GM19324 (cell line): ENCODE data around the gene ALG10B.

ENCODE experiments used
- ATAC-seq: cut with Tn5 transposase; IDR thresholded peaks from one replicate; pipeline ENCODE4 v1.9.1; 2021; ENCODE audit warnings: mild to moderate bottlenecking, moderate library complexity; ENCODE audit not compliant: unreplicated experiment, low FRiP score

The ALG10B gene

DNA sequence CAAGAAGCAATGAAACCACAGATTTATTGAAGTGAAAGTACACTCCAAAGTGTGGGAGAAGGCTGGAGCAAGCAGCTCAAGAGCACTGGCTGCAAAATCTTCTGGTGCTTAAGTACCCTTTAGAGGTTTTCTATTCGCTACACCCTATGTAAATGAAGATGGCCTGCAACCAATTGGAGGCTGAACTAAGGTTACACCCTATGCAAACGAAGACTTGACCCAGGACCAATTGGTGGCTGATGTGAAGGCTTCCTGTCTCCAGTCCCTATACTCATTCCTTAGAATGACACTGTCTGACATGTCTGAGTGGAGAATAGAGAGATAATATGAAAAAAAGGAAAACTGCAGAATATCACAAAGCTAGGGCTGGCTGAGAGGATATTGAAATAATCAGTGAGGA is 57.2 kb downstream of the ALG10B start:
- ATAC-seq = no peak

DNA sequence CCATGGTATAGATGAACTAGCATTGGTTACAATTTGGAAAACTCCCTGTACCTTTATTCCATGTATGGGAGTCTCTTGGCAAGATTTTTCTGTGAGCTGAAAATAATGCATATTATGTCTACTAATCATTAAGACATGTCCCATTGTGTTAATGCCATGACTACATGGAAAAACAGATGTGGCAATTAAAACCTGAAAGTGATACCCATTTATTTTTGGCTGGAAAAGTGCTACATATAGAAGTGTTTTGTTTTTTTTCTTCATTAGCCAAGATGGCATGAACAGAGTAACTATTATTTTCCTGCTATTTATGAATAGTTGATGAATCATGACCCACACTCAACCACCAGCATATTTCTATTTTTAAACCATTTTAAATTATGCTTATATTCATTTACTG is 58.2 kb downstream of the ALG10B start:
- no peak for ATAC-seq
